NCI-H146 (cell line): ENCODE measurements around the gene GLS2.
"Not testable (repeated sequence)": the region's sequence is repeated elsewhere in the genome, so short reads cannot be mapped to it uniquely, and the experiment has no call there.

ENCODE experiments used
- DNase-seq: peaks from one replicate; lab custom pipeline; 2025; lab: John Stamatoyannopoulos, UW

The GLS2 gene

GRCh38 chr12:56490360-56490759, 2.4 kb upstream of the GLS2 start:
- DNase-seq = no peak

- peak; percentile 69 for DNase-seq
Measured at GRCh38 chr12:56487448-56488040, 417 bp downstream of the GLS2 start.

GRCh38 chr12:56486694-56487093, 1.3 kb downstream of the GLS2 start:
- DNase-seq = no peak

- DNase-seq = no peak
Measured at GRCh38 chr12:56484566-56484965, 3.4 kb downstream of the GLS2 start.

GRCh38 chr12:56479625-56480024, 8.3 kb downstream of the GLS2 start:
- DNase-seq = no peak

DNA sequence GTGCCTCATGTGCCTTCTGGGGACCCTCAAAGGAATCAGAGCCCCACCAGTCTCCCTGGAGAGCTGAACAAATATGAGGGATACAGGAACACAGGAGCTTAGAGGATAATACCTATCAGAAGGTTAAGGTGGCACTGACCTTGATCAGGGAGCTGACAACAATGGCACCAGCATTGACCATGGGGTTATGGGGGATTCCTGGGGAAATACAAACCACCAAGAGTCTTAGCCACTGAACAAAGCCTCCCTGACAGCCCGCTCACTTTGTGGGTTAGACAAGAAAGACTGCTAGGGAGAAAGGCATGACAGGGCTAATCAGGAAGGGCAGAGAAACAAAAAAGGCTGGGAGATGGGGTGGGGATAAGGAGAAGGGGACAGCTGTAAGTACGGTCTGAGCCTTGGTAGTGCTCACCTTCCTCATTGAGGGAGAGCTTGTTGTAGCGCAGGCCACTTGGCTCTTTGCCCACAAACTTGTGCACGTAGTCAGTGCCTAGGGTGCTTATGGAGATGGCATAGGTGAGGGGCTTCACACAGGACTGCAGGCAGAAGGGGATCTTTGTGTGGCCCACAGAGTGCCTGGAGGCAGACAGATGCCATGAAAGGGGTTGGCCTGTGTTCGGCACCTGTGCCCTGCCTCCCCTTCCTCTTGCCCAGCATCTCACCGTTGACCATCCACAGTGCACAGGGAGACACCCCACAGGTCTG, 10.3 kb downstream of the GLS2 start:
- no peak for DNase-seq

- DNase-seq = no peak
Measured at GRCh38 chr12:56476972-56477432, 11.0 kb downstream of the GLS2 start.

DNA sequence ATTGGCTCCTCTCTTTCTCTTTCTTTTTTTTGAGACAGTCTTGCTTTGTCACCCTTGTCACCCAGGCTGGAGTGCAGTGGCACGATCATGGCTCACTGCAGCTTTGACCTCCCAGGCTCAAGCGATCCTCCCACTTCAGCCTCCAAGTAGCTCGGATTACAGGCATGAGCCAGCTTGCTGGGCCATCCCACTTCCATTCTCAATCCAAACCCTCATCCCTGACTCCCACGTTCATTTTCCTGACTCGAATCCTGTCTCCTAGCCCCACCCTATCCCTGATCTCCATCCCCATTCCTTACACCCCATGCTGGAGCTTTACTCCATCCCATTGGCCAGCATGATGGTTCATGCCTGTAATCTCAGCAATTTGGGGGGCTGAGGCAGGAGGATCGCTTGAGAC, 11.8 kb downstream of the GLS2 start:
- DNase-seq = no peak

DNA sequence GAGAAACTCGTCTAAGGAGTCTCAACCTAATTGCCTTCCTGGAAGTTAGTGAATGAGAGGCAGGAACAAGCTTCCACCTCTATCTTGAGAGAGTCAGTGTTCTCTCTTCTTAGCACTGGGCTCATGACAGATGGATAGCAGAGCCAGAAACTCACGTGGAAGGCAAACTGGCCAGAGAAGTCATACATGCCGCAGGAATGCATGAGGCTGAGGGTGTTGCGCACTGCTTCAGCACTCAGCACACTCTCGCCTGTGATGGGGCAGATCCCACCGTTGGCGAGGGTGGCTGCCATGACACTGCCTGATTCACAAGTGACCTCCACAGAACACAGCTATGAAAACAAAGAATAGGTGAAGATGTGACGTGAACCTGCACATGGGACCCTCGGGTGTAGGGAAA, 13.6 kb downstream of the GLS2 start:
- DNase-seq = no peak

GRCh38 chr12:56469007-56469930, 18.7 kb downstream of the GLS2 start:
- DNase-seq = peak; percentile 38

GRCh38 chr12:56468216-56469006, 19.6 kb downstream of the GLS2 start, which contains the start of gene SPRYD4:
Gene SPRYD4 (plus strand): TSS chr12:56468578. CDS start chr12:56468592, 14 bp downstream.
- DNase-seq = peak; percentile 97

DNA sequence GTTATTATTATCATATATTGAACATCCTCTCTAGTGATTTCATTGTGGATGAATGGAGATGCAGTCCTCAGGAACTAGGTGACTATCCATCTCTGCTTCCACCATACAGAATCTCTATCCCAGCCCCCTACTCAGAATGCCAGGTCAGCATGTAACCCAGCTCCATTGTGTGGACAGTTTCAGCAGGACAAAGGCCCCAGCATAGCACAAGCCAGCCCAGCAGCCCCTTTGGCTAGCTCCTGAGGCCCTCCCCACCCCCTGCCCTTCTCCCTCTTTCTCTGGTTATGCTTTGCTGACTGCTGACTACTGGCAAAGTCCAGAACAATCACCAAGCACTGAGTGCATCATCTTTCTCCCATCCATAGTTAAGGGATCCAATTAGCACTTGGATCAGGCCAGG, 25.4 kb downstream of the GLS2 start:
- DNase-seq = no peak

DNA sequence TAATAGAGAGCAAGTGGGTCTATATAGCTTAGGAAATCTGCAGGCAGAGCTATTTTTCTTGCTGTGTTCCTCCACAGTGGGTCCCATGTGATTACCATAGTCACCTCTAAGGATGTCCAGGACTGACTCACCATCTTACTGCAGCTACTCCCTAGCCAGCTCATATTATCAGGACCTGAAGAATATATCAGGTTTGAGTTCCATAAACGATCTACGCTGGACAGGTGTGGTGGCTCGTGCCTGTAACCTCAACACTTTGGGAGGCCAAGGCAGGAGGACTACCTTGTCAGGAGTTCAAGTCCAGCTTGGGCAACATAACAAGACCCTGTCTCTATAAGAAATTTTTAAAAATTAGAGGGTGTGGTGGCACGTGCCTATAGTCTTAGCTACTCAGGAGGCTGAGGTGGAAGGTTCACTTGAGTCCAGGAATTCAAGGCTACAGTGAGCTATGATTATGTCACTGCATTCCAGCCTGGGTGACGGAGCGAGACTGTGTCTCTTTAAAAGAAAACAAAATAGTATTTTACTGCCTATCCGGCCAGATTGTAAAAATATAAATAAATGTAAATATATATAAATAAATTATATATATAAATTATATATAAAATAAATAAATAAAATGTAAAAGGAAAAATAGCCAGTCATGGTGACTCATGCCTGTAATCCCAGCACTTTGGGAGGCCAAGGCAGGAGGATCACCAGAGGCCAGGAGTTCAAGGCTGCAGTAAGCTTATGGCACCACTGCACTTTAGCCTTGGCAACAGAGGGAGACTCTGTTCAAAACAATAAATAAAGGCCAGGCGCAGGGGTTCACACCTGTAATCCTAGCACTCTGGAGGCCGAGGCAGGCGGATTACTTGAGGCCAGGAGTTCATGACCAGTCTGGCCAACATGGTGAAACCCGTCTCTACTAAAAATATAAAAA, 26.5 kb downstream of the GLS2 start:
- no peak for DNase-seq

- DNase-seq = no peak
Measured at GRCh38 chr12:56457817-56458216, 30.1 kb downstream of the GLS2 start.

DNA sequence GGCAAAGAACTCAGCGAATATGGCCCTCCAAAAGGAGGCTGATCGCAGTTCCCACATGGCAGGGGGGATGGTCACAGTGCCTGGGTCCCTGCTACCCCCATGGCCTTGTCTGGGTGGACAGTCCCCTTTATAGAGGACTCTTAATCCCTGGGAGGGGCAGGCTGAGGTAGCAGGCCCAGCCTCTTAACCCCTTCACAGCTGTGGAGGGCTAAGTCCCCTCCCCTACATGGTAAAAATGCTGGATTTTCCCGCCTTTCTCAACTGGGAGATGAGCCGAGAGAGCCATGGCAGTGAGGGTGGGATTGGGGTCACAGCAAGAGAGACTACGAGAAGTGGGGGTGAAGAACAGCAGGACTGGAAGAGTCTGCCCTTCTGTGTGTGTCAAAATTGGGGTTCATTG, 33.4 kb downstream of the GLS2 start, which contains the start of gene MIP:
Gene MIP (minus strand): TSS at position 101 of the 400 bp plus-strand sequence. CDS start 44 bp downstream, at position 57.
- no peak for DNase-seq

- DNase-seq = no peak
Measured at GRCh38 chr12:56451147-56451546, 36.8 kb downstream of the GLS2 start.

DNA sequence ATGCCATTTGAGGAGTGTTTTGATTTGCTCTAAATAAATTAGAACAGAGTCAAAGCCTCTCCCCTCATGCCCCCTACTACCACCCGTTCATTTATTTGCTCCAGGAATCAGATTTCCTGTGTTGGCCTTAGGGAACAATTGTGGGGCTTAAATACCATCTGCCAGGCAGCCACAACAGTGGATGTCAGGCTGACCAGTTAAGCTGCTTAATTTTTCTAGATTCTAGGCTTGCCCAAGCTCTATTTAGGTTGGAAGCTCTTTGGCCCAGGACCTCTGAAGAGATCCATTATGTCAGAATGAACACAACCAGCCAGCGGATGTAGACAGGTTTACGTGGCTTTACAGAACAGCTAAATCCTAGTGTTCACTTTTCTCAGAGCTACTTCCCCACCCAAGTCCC, 37.7 kb downstream of the GLS2 start:
- DNase-seq = peak; percentile 48

- DNase-seq = peak; percentile 38
Measured at GRCh38 chr12:56449622-56449984, 38.4 kb downstream of the GLS2 start.

DNA sequence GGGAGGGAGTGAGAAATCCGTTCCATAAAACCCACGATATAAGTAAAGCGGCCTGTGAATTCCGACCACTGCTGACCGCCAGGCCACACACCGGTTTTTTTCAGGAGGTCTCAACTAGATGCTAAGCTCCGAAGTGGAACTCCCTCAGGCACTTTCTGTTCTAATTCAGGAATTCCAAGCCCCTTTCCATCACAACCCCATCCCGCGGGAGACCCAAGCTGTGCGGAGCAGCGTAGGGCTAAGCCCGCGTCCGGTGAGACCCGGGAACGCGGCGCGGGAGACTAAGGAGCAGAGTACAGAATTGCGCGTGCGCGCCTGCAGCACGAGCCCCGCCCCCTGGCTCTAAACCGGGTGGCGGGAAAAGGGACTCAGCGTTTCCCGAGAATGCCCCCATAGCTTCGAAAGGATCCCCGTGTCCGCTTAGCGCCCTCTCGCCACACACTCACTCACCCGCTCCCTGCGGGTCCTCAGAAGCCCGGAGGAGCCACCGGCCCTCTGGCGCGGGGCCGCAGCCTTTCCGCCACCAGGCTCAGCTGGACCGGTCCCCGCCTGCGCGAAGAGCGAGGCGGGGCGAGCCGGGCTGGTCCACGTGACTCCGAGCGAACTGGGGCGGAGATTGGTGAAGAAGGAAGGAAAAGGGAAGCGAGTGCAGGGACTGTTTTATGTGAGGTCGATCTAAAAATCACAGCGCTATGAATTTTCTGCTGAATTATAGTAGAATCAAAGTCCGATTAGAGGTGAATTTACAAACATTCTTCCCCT, 38.9 kb downstream of the GLS2 start, which contains the start of gene TIMELESS:
Gene TIMELESS (minus strand): TSS at position 567 of the 762 bp plus-strand sequence. CDS start 15,256 bp downstream, outside the sequence.
- DNase-seq = peak; percentile 94

DNA sequence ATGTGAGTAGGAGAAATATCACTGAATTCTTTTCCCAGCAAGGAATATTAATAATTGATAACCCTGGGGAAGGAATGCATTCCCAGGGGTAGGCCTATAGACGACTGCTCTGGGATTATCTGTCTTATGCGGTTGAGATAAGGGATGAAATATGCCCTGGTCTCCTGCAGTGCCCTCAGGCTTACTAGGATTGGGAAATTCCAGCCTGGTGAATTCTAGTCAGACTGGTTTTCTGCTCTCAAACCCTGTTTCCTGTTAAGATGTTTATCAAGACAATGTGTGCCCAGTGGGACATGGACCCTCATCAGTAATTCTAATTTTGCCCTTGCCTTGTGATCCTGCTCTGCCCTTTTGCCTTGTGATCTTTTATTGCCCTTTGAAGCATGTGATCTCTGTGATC, 44.8 kb downstream of the GLS2 start:
- DNase-seq = not testable (repeated sequence)
